ENCODE measurements around the gene LRCOL1.
"Not testable (repeated sequence)": the region's sequence is repeated elsewhere in the genome, so short reads cannot be mapped to it uniquely, and the experiment has no call there.

Gene LRCOL1

GRCh38 chr12:132600048-132601032, 10.0 kb downstream of the LRCOL1 start:
- peak; percentile 66 for DNase-seq

DNA sequence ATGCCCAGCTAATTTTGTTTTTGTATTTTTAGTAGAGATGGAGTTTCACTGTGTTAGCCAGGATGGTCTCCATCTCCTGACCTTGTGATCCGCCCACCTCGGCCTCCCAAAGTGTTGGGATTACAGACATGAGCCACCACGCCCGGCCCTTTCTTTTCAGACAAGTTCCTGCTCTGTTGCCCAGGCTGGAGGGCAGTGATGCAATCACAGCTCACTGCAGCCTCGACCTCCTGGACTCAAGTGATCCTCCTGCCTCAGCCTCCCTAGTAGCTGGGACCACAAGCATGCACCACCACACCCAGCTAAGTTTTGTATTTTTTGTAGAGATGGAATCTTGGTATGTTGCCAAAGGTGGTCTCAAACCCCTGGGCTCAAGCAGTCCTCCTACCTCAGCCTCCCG, 10.9 kb downstream of the LRCOL1 start:
- DNase-seq = not testable (repeated sequence)

- DNase-seq = peak; percentile 25
Measured at GRCh38 chr12:132597333-132598316, 12.8 kb downstream of the LRCOL1 start.

GRCh38 chr12:132596016-132596415, 14.4 kb downstream of the LRCOL1 start:
- DNase-seq = no peak

DNA sequence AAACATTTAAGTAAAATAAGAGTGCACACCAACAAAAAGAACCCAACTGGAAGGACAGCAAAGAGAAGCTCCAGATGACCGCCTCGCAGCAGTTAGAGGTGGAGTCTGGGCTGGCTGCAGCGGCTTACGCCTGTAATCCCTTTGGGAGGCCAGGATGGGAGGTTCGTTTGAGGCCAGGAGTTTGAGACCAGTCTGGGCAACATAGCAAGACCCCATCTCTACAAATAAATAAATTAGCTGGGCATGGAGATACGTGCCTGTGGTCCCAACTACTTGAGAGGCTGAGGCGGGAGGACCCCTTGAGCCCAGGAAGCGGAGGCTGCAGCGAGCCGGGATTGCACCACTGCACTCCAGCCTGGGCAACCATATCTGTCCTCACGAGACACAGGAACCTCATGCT, 15.2 kb downstream of the LRCOL1 start:
- no peak for DNase-seq

- DNase-seq = peak; percentile 78
Measured at GRCh38 chr12:132593938-132594358, 16.4 kb downstream of the LRCOL1 start.

- no peak for DNase-seq
Measured at GRCh38 chr12:132593521-132593920, 16.9 kb downstream of the LRCOL1 start.

DNA sequence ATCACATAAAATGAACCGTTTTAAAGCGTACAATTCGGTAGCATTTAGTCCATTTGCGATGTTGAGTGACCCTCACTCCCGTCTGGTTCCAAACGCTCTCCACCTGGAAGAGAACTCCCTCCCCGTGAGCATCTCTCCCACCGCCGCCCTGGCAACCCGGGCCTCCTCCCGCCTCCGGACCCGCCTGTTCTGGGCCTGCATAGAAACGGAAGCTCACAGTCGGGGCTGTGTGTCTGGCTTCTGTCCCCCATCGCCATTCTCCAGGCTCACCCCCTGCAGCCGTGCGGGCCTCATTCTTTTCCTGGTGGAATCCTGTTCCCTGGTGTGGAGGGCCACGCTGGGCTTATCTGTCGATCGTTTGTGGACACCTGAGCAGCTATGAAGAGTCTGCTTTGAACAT, 17.3 kb downstream of the LRCOL1 start:
- DNase-seq = no peak

GRCh38 chr12:132592282-132592970, 18.0 kb downstream of the LRCOL1 start:
- no peak for DNase-seq

- no peak for DNase-seq
Measured at GRCh38 chr12:132591107-132591935, 19.1 kb downstream of the LRCOL1 start.

- no peak for DNase-seq
Measured at GRCh38 chr12:132588821-132589669, 21.3 kb downstream of the LRCOL1 start.

GRCh38 chr12:132588319-132588718, 22.1 kb downstream of the LRCOL1 start:
- DNase-seq = no peak

DNA sequence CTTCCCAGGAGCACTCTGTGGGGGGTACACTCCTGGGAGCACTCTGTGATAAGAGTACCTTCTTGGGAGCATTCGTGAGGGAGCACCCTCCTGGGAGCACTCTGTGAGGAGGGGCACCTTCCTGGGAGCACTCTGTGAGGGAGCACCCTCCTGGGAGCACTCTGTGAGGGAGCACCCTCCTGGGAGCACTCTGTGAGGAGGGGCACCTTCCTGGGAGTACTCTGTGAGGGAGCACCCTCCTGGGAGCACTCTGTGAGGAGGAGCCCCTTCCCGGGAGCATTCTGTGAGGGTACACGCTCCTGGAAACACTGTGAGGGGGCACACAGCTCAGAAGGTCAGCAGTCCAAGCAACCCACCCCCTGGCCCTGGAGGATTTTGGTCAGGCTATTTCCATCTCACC, 22.6 kb downstream of the LRCOL1 start:
- no peak for DNase-seq

DNA sequence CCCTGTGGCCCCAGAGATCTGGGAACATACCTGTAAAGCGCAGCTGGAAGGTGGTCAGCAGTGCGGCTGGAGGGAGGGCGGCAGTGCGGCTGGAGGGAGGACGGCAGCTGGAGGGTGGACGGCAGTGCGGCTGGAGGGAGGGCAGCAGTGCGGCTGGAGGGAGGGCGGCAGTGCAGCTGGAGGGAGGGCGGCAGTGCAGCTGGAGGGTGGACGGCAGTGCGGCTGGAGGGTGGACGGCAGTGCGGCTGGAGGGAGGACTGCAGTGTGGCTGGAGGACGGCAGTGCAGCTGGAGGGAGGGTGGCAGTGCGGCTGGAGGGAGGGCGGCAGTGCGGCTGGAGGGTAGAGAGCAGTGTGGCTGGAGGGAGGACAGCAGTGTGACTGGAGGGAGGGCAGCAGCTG, 23.5 kb downstream of the LRCOL1 start:
- DNase-seq = no peak

GRCh38 chr12:132585177-132585576, 25.2 kb downstream of the LRCOL1 start:
- DNase-seq = no peak

- DNase-seq = no peak
Measured at GRCh38 chr12:132584429-132584828, 26.0 kb downstream of the LRCOL1 start.

DNA sequence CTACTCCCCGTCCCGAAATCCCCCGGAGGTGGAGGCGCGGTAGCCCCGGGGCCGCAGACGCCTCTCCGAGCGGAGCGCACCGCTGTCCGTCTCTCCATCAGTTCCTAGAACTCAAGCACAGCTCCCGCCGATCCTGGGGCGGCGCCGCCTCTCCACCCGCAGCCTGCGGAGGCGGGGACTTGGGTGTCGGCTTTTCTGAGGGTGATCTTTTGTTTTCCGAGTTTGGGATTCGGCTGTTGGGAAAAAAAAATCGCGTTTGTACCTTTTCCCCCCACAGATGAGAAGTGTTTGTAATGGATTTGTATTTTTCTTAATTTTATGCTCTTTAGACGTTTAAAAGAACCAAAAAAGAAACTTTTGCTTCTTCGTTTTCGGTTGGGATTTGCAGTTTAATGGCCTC, 26.6 kb downstream of the LRCOL1 start:
- DNase-seq = no peak

DNA sequence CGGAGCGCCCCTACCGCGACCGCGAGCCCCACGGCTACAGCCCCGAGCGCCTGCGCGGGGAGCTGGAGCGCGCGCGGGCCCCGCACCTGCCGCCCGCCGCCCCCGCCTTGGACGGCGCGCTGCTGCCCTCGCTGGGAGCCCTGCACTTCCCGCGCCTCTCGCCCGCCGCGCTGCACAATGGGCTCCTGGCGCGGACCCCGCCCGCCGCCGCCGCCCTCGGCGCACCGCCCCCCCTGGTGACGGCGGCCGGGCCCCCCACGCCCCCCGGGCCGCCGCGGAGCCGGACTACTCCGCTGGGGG, 27.0 kb downstream of the LRCOL1 start:
- no peak for DNase-seq

DNA sequence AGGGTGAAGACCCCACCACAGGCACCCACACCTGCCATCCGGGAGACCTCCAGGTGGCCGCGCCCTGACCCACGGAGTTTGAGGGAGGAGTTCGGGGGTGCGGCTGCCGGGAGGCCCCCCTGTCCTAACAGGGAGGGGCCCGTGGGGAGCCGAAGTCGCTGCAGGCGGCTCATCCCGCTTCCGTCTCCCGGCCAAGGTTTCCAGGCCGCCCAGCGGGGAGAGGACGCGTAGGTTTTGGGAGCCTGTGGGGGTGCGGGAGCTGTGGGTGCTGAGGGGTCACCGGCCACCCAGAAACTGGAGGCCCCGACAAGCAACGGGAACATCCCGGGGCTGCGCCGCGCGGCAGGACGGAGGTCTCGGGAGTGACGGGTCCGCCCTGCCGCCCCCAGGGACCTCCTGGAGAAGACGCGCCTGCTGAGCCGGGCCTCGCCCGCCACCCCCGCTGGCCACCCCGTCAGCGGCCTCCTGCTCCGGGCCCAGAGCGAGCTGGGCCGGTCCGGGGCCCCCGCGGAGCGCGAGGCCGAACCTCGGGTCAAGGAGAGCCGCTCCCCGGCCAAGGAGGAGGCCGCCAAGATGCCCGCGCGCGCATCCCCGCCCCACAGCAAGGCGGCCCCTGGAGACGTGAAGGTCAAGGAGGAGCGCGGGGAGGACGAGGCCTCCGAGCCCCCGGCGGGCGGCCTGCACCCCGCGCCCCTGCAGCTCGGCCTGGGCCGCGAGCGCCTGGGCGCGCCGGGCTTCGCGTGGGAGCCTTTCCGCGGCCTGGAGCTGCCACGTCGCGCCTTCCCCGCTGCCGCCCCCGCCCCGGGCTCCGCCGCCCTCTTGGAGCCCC, 27.6 kb downstream of the LRCOL1 start:
- no peak for DNase-seq

GRCh38 chr12:132582058-132582420, 28.3 kb downstream of the LRCOL1 start:
- DNase-seq = no peak
